Measurements from ENCODE around the gene CAB39L. TPM values are rescaled to one million over a fixed set of nuclear protein-coding genes. Genes with fewer than 3 reads are reported as not detected.

The CAB39L gene
- total RNA-seq, 1 donor from 2014 or later, result 11.4 TPM

GRCh38 chr13:49322702-49323101 is 121.2 kb downstream of the CAB39L start:
- H3K36me3 Mint-ChIP-seq, result peaks cover 3% of the 10 kb centered on the region
- H3K27ac Mint-ChIP-seq, result no peak overlapping the region
- no peak for TF ChIP-seq CTCF (conservative IDR thresholded peaks at IDR 0.05)
- no peak for DNase-seq (ENCODE audit: extremely low spot score, unreplicated experiment)
- no peaks in the 10 kb centered on the region for H3K9me3 Mint-ChIP-seq
- H3K4me3 Mint-ChIP-seq, result no peak overlapping the region
- H3K27me3 Mint-ChIP-seq, result no peaks in the 10 kb centered on the region
- H3K4me1 Mint-ChIP-seq (ENCODE audit: unreplicated experiment), result no peaks in the 10 kb centered on the region

GRCh38 chr13:49320975-49321374 is 122.9 kb downstream of the CAB39L start:
- Mint-ChIP-seq H3K4me3 (no peak overlapping the region), H3K9me3 (no peaks in the 10 kb centered on the region), H3K27me3 (no peaks in the 10 kb centered on the region), H3K4me1 (ENCODE audit: unreplicated experiment) (no peaks in the 10 kb centered on the region), H3K27ac (no peak overlapping the region), H3K36me3 (peaks cover 6% of the 10 kb centered on the region)
- TF ChIP-seq CTCF (conservative IDR thresholded peaks at IDR 0.05), result no peak
- no peak for DNase-seq (ENCODE audit: extremely low spot score, unreplicated experiment)

GRCh38 chr13:49319951-49320350 is 123.9 kb downstream of the CAB39L start:
- Mint-ChIP-seq H3K27ac (no peak overlapping the region), H3K9me3 (no peaks in the 10 kb centered on the region), H3K4me3 (no peak overlapping the region), H3K4me1 (ENCODE audit: unreplicated experiment) (no peaks in the 10 kb centered on the region), H3K27me3 (no peaks in the 10 kb centered on the region), H3K36me3 (peaks cover 4% of the 10 kb centered on the region)
- no peak for TF ChIP-seq CTCF (conservative IDR thresholded peaks at IDR 0.05)
- no peak for DNase-seq (ENCODE audit: extremely low spot score, unreplicated experiment)

- Mint-ChIP-seq H3K4me3 (no peak overlapping the region), H3K27ac (no peak overlapping the region), H3K27me3 (no peaks in the 10 kb centered on the region), H3K36me3 (peaks cover 4% of the 10 kb centered on the region), H3K4me1 (ENCODE audit: unreplicated experiment) (no peaks in the 10 kb centered on the region), H3K9me3 (no peaks in the 10 kb centered on the region)
- DNase-seq (ENCODE audit: extremely low spot score, unreplicated experiment), result no peak
- TF ChIP-seq CTCF (conservative IDR thresholded peaks at IDR 0.05), result no peak
Measured at GRCh38 chr13:49319551-49319950, 124.3 kb downstream of the CAB39L start.

GRCh38 chr13:49315756-49316482 is 127.9 kb downstream of the CAB39L start:
- Mint-ChIP-seq H3K36me3 (peaks cover 4% of the 10 kb centered on the region), H3K4me1 (ENCODE audit: unreplicated experiment) (peaks cover 4% of the 10 kb centered on the region), H3K27me3 (no peaks in the 10 kb centered on the region), H3K27ac (no peak overlapping the region), H3K9me3 (no peaks in the 10 kb centered on the region), H3K4me3 (no peak overlapping the region)
- no peak for DNase-seq (ENCODE audit: extremely low spot score, unreplicated experiment)
- no peak for TF ChIP-seq CTCF (conservative IDR thresholded peaks at IDR 0.05)
